ENCODE results near the gene DPEP1. TPM values are rescaled to one million over a fixed set of nuclear protein-coding genes. Genes with fewer than 3 reads are reported as not detected.

The DPEP1 gene
- total RNA-seq, 1 experiment from 2014 or later = 1.1 TPM

DNA sequence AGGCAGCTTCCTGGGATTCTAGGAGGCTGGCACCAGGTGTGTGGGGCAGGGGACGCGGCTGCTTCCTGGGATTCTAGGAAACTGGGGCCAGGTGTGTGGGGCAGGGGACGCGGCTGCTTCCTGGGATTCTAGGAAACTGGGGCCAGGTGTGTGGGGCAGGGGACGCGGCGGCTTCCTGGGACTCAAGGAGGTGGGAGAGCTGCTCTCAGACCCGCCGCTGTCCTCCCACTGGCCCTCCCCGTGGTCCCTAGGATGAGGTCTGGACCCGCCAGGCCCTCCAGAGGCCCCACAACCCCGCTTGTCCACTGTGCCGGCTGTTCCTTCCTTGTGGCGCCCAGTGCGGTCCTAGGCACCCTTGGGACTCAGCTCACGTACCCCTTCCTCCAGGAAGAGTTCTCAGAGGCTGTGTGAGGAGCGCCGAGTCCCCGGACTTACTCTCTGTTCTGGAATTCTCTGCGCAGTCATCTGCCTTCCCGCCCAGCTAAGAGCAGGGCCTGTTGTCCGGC, 565 bp downstream of the DPEP1 start:
- H3K36me3 Mint-ChIP-seq (ENCODE audit: insufficient read depth in 1 of 3, low read depth in 3 of 3) = peaks cover 0 to 5% (median 3%) of the 10 kb centered on the region in 3 experiments; a peak in 3 of 7 replicates
- Histone ChIP-seq H3K4me1 (ENCODE audit: insufficient read depth, low read length) (no peaks in the 10 kb centered on the region; the same call in 1 of the 2 replicates), H2BK12ac (ENCODE audit: insufficient read length, low read depth, low read length) (no peak overlapping the region), H3K79me2 (ENCODE audit: insufficient read depth, low read length) (no peaks in the 10 kb centered on the region), H4K91ac (ENCODE audit: insufficient read length, low read depth, low read length) (no peak overlapping the region), H2BK5ac (ENCODE audit: insufficient read length, low read length) (no peak overlapping the region), H3K27me3 (ENCODE audit: insufficient read depth, low read length) (no peaks in the 10 kb centered on the region), H3T11ph (ENCODE audit: low read length) (no peak overlapping the region), H3K14ac (ENCODE audit: insufficient read depth, low read length) (no peak overlapping the region), H2BK20ac (ENCODE audit: low read depth, low read length, poor library complexity, severe bottlenecking) (no peak overlapping the region), H3K9ac (ENCODE audit: extremely low read depth, insufficient read length, low read length) (no peak overlapping the region), H3K79me1 (ENCODE audit: insufficient read depth, low read depth, low read length, poor library complexity, severe bottlenecking) (no peaks in the 10 kb centered on the region), H4K20me1 (ENCODE audit: control insufficient read depth, insufficient read depth, insufficient read length) (no peaks in the 10 kb centered on the region), H4K5ac (ENCODE audit: insufficient read length, low read depth, low read length) (no peak overlapping the region), H4K8ac (replicated peaks; ENCODE audit: insufficient read length, low read depth, low read length) (no peak overlapping the region), H2BK120ac (ENCODE audit: low read depth, low read length, poor library complexity, severe bottlenecking) (no peak overlapping the region), H3K23ac (ENCODE audit: insufficient read length, low read depth, low read length) (no peak overlapping the region), H2AK5ac (ENCODE audit: insufficient read length, low read length) (no peak overlapping the region), H2BK15ac (ENCODE audit: low read depth, low read length) (no peak overlapping the region), H3K18ac (ENCODE audit: insufficient read length, low read depth, low read length) (no peak overlapping the region), H3K4me2 (ENCODE audit: insufficient read depth, insufficient read length, low read length) (no peak overlapping the region), H3K4ac (ENCODE audit: low read depth, low read length) (no peak overlapping the region), H2AFZ (ENCODE audit: low read length) (no peak overlapping the region), H3K56ac (ENCODE audit: insufficient read length, low read depth, low read length) (no peak overlapping the region), H3K27ac (ENCODE audit: insufficient read length, low read depth, low read length) (no peak overlapping the region), H3K9me3 (ENCODE audit: control insufficient read depth, low read depth, low read length) (no peaks in the 10 kb centered on the region), H3K23me2 (ENCODE audit: insufficient read length, low read depth, low read length, poor library complexity, severe bottlenecking) (no peaks in the 10 kb centered on the region)
- H3K27ac Mint-ChIP-seq = no peak overlapping the region
- no CpG with 5 or more reads among the region's 22 CpGs for WGBS (ENCODE audit: extremely low coverage, insufficient read length, low lambda C conversion rate)
- H3K4me3 Mint-ChIP-seq = no peak overlapping the region; a peak in 2 of 5 replicates
- peaks cover 6 to 19% of the 10 kb centered on the region in 2 experiments for H3K4me1 Mint-ChIP-seq
- TF ChIP-seq, protein P1, sequence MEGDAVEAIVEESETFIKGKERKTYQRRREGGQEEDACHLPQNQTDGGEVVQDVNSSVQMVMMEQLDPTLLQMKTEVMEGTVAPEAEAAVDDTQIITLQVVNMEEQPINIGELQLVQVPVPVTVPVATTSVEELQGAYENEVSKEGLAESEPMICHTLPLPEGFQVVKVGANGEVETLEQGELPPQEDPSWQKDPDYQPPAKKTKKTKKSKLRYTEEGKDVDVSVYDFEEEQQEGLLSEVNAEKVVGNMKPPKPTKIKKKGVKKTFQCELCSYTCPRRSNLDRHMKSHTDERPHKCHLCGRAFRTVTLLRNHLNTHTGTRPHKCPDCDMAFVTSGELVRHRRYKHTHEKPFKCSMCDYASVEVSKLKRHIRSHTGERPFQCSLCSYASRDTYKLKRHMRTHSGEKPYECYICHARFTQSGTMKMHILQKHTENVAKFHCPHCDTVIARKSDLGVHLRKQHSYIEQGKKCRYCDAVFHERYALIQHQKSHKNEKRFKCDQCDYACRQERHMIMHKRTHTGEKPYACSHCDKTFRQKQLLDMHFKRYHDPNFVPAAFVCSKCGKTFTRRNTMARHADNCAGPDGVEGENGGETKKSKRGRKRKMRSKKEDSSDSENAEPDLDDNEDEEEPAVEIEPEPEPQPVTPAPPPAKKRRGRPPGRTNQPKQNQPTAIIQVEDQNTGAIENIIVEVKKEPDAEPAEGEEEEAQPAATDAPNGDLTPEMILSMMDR (conservative IDR thresholded peaks at IDR 0.05) = no peak
- H3K27me3 Mint-ChIP-seq (ENCODE audit: low read depth) = no peaks in the 10 kb centered on the region; the same call in 1 of the 2 replicates
- H3K9me3 Mint-ChIP-seq = peaks cover 0 to 2% of the 10 kb centered on the region in 2 experiments; a peak in 1 of 5 replicates
- DNase-seq = no peak

Data from H9 (cell line).